ENCODE data around the gene RSBN1L.

The RSBN1L gene

DNA sequence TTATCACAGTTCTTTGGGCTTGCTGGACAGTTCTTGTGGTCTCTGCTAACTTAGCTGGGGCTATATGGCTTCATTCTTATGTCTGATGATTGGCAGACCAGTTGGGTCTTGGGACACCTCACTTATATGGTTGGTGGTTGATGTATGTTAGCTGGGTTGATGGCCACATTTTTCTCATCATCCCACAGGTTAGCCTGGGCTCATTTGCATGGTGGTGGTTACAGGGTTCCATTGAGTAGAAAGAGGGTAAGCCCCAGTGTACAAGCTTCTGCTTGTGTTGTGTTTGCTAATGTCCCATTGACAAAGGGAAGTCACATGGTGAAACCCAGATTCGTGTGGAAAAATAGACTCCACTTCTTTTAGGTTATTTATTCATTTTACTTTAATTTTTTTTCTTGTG is 61.3 kb downstream of the RSBN1L start:
- DNase-seq (ENCODE audit: low spot score) = peak; percentile 43
- in situ Hi-C loops (cut with MboI; ENCODE audit: low sequenced_read_pairs, unreplicated experiment) = loop anchor here (5.0 kb wide), 1 partner anchor 100 kb away; no protein-coding TSS in a partner anchor
- TF ChIP-seq, protein P1, sequence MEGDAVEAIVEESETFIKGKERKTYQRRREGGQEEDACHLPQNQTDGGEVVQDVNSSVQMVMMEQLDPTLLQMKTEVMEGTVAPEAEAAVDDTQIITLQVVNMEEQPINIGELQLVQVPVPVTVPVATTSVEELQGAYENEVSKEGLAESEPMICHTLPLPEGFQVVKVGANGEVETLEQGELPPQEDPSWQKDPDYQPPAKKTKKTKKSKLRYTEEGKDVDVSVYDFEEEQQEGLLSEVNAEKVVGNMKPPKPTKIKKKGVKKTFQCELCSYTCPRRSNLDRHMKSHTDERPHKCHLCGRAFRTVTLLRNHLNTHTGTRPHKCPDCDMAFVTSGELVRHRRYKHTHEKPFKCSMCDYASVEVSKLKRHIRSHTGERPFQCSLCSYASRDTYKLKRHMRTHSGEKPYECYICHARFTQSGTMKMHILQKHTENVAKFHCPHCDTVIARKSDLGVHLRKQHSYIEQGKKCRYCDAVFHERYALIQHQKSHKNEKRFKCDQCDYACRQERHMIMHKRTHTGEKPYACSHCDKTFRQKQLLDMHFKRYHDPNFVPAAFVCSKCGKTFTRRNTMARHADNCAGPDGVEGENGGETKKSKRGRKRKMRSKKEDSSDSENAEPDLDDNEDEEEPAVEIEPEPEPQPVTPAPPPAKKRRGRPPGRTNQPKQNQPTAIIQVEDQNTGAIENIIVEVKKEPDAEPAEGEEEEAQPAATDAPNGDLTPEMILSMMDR (IDR thresholded peaks at IDR 0.05; ENCODE audit: borderline replicate concordance, control extremely low read depth, extremely low read depth, insufficient read depth, missing control alignments) = no peak

- DNase-seq (ENCODE audit: low spot score) = peak; percentile 43
- TF ChIP-seq, protein P1 (IDR thresholded peaks at IDR 0.05; ENCODE audit: borderline replicate concordance, control extremely low read depth, extremely low read depth, insufficient read depth, missing control alignments) = peak; percentile 77
- in situ Hi-C loops (cut with MboI; ENCODE audit: low sequenced_read_pairs, unreplicated experiment) = loop anchor here (5.0 kb wide), 1 partner anchor 102 kb away; no protein-coding TSS in a partner anchor
Measured at GRCh38 chr7:77759294-77759889, 63.1 kb downstream of the RSBN1L start.

GRCh38 chr7:77760809-77761453 is 64.7 kb downstream of the RSBN1L start:
- in situ Hi-C loops (cut with MboI; ENCODE audit: low sequenced_read_pairs, unreplicated experiment) = no loop called here
- TF ChIP-seq, protein P1 (IDR thresholded peaks at IDR 0.05; ENCODE audit: borderline replicate concordance, control extremely low read depth, extremely low read depth, insufficient read depth, missing control alignments) = no peak
- DNase-seq (ENCODE audit: low spot score) = no peak

DNA sequence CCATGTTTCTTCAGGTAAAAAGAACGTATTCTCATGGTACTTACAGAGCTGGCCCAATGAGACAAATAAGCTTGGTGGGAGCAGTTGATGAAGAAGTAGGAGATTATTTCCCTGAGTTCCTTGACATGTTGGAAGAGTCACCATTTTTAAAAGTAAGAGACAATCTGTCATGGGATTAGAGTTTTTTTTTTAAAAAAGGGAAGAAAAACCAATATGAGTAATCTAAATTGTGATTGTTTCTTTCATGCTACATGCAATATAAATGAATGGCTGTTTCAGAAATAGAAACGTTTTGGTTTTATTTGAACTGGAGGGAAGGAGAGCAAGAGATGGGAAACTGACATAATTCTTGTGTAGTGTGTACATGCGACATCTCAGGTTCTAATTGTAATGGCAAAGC is 69.2 kb downstream of the RSBN1L start:
- TF ChIP-seq, protein P1 (IDR thresholded peaks at IDR 0.05; ENCODE audit: borderline replicate concordance, control extremely low read depth, extremely low read depth, insufficient read depth, missing control alignments) = no peak
- in situ Hi-C loops (cut with MboI; ENCODE audit: low sequenced_read_pairs, unreplicated experiment) = no loop called here
- DNase-seq (ENCODE audit: low spot score) = no peak

- DNase-seq (ENCODE audit: low spot score) = no peak
- TF ChIP-seq, protein P1 (IDR thresholded peaks at IDR 0.05; ENCODE audit: borderline replicate concordance, control extremely low read depth, extremely low read depth, insufficient read depth, missing control alignments) = no peak
- in situ Hi-C loops (cut with MboI; ENCODE audit: low sequenced_read_pairs, unreplicated experiment) = no loop called here
Measured at GRCh38 chr7:77765906-77766800, 69.9 kb downstream of the RSBN1L start.

DNA sequence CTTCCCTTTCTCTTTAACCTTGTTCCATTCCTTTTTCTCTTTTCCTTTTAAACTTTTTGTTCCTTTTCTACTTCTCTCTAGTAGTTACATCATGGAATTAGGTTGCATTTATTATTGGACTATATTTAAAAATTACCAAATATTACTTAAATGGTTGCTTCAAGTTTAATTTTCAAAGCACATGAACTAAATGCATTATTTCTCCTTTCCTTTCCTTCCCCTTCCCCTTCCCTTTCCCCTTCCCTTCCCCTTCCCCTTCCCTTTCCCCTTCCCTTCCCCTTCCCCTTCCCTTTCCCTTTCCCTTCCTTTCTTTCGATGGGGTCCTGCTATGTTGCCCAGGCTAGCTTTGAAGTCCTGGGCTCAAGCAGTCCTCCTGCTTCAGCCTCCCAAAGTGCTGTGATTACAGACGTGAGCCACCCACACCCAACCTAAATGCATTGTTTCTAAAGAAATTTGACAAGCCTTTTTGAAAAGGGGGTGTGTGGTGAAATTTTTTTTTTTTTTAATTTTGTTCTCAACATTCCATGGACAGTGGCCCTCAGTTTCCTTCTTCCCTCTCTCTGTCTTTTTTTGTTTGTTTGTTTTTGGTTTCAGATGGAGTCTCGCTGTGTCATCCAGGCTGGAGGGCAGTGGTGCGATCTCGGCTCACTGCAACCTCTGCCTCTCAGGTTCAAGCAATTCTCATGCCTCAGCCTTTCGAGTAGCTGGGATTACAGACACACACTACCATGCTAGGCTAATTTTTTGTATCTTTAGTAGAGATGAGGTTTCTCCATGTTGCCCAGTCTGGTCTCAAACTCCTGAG is 70.7 kb downstream of the RSBN1L start:
- in situ Hi-C loops (cut with MboI; ENCODE audit: low sequenced_read_pairs, unreplicated experiment) = no loop called here
- TF ChIP-seq, protein P1 (IDR thresholded peaks at IDR 0.05; ENCODE audit: borderline replicate concordance, control extremely low read depth, extremely low read depth, insufficient read depth, missing control alignments) = no peak
- DNase-seq (ENCODE audit: low spot score) = no peak

Measured in GM13976 (cell line).